Endometrial microvascular endothelial cells (primary cell): ENCODE data around the gene OSBP2. TPM values are rescaled to one million over a fixed set of nuclear protein-coding genes. Genes with fewer than 3 reads are reported as not detected.

Experiments
- in situ Hi-C: cut with HindIII; loops from 2 replicates; pipeline ENCODE4 v1.10.0; 2017; ENCODE audit warnings: low sequenced_read_pairs, low pct_unique_long_range_greater_than_20kb; ENCODE audit errors: inconsistent ontology term
- total RNA-seq: library from RNA; depleted of rRNA; stranded (reverse); fragments of >200 nt; gene quantifications from one replicate; pipeline ENCODE4 v1.2.3, GENCODE V29; 2015; ENCODE audit errors: inconsistent ontology term

OSBP2 gene
- total RNA-seq, 1 donor from 2014 or later: 4.9 TPM

DNA sequence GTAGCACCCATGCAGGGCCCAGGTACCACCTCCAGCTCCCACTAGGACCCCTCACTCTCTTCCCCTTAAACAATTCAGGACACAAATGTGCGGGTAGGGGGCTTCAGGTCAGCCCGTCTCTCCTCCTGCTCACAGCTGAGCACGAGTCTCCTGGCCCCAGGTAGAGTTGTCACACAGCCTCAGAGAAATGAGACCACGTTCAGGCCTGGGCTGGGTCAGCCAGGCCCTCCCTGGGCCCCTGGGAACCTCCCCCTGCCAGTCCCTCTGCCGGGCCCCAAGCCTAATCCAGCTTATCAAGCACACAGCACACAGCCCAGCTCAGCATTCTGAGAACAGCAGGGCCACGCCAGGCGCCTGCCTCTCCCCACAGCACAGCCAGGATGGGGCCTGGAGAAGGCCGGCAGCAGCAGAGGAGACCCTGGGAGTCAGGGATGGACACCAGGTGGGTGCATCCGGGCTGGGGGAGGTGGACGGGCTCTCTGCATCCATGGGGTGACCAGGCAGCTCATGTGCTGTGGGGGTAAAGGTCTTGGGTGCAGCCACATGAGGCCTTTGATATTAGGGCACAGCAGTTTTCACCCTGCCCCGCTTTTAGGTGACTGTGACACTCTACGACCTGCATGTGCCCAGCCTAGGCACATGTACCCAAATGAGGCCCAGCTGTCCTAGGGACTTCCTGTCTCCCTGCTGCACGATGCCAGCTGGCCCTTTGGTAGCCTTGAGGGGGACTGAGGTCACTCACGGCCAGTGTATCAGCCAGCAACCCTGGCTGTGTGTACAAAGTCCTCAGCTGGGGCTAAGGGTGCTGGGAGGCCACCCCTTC lies 186.9 kb downstream of the OSBP2 start:
- in situ Hi-C loops: no loop called here

DNA sequence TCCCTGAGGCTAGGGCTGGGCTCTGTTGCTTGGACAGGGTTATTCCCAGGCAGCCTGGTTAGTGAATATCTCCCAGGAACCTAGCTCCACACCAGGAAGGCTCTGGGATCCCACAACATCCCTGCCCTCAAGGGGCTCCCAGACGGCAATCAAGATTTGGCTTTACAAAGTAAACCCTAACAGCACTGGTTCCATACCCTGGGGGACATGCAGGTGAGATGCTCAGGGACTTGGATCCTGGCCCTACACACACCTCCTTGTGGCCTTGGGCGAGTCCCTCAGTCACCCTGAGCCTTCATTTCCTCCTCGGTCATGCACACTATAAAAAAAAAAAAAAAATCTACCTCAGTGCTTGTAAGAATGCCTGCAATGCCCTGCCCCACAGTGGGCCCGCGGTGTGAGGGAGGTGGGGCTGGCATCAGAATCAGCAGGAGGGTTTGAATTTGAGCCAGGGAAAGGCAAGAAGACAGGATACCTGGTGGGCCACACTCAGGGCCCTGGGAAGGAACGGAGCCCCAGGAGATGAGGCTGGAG lies 187.6 kb downstream of the OSBP2 start:
- in situ Hi-C loops: no loop called here

DNA sequence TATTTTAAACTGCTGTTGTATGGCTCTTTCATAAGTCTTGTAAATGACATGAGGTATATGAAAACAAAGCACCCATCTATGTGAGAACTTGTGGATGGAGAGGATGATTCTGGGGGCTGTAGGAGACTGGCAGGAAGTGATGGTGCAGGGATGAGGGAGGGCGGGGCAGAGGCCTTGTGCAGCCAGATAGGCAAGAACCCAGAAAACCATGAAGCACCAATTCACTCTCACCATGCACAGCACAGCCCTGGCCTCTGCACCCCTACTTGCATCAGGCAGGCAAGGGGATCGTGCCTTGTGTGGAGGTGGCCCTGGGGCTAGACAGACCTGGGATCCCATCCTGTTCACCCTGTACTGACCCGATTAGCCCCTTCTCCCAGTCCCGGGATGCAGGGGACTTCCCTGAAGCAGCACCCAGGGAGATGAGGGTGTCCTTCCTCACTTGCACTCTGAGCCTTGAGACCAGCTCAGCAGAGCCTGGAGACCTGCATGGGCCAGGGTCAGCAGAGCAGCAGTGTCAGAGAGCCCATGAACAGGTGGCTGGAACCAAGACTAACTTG lies 188.4 kb downstream of the OSBP2 start:
- in situ Hi-C loops: no loop called here

DNA sequence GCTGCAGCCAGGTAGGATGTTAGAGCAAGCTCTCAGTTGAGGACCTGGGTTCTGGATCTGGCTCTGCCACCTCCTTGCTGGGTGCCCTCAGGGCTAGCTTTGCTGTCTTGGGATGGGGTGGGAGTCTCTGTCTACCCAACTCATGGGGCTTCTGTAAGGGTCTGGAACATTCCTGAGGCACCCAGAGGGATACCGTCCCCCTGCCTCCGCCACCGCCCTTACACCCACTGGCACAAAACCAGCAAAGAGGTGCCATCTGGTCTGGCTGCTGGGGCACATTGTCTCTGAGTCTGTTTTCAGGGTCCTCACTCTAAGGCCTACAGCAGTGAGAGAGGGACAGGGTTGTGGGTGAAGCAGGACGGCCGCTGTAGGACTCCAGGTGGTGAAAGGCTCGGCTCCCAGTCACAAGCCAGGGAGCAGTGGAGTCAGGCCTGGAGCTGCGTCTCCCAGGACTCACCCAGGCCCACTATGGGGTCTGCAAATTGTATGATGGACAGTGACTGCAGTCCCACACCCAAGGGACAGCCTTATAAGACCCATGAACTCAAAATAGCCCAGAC lies 189.0 kb downstream of the OSBP2 start:
- in situ Hi-C loops: no loop called here

DNA sequence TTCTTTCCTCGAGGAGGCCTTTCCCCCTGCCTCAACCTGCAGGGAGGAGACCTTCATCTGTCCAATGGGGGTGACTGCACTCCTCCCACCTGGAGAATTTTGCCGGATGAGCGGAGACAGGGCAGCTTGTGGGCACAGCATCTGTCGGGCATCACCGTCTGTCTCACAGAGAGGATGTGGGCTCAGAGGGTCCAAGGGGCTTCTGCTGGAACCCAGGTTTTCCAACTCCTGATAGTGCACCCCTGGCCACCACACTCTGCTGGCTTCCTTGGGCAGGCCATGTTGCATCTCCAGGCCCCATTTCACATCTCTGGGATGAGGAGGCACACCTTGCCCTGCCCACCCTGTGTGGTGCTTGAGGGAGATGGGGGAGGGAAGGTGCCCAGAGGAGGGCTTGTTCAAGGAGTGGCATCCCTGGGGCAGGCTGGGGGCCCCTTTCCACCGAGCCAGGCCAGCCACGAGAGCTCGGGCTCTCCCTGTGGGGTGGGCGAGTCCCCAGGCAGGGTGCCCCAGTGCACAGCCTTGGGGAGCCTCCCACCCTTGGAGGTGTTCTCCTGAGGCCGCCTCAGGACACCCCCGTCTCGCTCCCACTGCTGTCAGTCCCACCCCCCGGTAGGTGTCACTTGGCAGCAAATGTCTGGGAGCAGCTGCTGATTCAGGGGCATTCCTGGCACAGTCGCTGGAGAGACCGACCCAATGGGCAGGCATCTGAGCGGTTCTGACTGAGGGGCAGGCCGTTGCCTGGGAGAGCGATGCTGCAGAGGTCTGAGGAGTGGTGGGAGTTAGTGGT lies 189.7 kb downstream of the OSBP2 start:
- in situ Hi-C loops: no loop called here

DNA sequence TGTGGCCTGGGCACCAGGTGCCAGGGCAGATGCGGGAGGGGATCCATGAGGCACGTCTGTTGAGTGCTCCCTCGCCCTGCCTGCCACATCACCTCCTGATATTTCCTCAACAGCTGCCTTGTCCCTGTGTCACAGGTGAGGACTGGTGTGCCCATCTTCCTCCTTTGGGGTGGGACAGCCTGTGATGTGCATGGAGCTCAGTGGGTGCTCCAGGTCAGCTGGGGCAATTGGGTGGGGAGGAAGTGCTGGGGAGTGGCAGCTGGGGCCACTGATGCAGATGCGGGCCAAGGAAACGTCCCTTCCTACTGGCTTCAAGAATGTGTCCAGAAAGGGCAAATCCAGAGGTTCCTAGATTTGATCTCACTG lies 190.3 kb downstream of the OSBP2 start:
- in situ Hi-C loops: no loop called here

DNA sequence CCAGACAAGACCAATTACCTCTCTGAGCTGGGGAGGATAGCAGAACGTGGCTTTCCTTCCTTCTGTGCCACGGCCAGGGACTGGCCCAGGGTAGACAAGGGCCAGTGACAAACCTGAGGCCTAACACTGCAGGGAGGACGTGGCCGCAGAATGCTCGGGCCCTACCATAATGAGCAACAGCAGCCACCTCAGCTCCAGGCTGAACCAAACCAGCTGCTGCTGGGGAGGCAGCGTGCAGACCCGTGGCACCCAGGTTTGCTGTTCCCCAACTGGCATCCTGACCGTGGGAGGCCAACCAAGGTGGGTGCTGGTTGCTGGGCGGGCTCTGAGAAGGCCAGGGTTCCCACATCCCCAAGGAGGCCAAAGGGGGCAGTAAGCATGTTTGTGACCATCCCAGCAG lies 190.9 kb downstream of the OSBP2 start:
- in situ Hi-C loops: no loop called here

DNA sequence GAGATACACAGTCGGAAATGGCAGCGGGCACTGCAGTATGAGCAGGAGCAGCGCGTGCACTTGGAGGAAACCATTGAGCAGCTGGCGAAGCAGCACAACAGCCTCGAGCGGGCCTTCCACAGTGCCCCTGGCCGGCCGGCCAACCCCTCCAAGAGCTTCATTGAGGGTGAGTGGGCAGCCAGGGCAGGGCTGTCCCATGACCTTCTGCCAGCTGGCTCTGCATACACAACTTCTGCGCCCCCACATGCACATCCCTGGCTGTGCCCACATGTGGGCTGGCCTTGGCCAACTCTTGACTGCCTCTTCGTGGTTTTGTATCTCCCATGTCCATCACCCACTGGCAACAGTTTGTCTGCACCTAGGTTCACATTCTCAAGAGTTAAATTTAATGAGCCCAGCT lies 192.8 kb downstream of the OSBP2 start:
- in situ Hi-C loops: no loop called here

DNA sequence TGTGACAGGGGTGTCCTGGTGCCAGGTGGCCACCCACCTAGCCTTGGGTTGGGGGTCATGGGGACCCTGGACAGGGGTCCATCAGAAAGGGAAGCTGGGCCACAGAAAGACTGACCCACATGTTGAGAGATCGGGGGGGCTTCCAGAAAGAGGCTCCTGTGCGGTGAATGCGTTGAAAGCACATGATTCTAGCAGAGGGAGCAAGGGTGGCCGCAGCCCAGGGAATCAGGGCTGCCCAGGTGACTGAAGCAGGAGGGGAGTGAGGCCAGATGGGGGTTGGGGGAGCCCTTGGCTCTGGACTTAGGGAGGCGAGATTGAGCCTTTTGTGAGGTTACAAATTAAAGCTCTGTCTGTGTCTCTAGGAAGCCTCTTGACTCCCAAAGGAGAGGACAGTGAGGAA lies 193.2 kb downstream of the OSBP2 start:
- in situ Hi-C loops: no loop called here

DNA sequence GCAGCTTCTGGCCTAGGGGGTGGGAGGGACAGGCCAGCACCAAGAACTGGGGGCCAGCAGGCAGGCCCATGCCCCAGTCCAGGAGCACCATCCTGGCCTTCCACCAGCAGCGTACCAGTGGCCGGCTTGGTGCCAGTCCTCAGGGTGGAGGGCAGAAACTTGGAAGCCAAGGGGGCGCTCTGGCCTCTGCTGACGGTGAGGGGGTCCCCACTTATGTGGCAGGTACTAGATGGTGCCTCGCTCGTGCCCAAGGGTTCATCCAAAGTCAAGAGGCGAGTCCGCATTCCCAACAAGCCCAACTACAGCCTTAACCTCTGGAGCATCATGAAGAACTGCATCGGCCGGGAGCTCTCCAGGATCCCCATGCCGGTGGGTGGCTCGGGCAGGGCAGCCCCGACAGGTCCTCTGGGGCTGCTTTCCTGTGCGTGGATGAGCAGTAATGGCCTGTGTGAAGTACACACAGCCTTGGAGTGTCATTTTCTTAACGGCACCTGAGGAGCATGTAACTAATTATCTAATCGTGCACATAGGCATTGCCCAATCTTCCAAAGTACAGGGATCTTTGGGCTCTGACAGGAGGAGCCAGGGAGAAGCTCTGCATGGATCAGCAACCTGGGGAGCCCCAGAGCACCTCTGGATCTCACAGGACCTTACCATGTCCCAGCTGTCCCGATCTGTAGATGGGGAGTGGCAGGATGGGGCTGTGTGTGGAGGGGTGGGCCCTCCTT lies 194.8 kb downstream of the OSBP2 start:
- in situ Hi-C loops: no loop called here

DNA sequence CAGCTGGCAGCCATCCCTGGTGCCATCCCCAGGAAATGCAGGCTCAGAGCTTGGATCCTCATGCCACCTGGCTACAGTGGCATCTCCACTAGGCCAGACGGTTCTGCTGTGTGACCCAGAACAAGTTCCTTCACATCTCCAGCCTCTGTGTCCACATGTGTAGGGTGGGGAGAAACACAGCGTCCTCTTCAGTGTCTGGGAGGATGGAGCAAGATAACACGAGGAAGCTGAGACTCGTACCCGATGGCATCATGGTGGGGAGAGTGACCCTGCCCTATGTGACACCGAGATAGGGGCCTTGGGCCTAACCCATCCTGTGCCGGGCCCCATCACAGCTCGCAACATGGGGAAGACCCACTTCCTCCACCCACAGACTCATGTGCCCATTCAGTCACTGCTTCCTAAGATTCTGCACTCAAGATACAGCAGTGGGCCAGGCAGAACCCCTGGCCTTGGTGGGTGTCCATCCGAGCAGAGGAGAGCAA lies 195.4 kb downstream of the OSBP2 start:
- in situ Hi-C loops: no loop called here

DNA sequence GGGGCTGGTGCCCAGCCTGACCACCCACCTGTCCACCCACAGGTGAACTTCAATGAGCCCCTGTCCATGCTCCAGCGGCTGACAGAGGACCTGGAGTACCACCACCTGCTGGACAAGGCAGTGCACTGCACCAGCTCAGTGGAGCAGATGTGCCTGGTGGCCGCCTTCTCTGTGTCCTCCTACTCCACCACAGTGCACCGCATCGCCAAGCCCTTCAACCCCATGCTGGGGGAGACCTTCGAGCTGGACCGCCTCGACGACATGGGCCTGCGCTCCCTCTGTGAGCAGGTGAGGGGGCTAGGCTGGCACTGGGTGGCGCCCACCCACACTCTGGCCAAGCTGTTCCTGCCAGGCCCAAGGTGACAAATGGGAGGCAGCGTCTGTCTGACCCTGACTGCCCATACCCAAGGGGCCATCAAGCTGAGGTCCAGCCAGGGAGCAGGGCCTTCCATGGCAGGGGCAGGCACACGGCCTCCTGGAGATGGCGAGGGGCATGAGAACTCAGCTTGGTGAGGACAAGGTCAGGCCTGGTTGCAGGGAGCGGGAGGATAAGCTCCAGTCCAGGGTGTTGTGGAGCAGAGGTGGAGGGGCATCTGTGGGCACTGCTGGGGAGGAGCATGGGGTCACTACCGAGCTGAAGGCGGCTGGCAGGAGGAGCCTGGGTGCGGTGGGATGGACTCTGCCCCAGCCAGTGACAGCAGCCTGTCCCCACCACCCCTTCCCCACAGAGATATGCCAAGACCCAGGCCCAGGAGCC lies 196.2 kb downstream of the OSBP2 start:
- in situ Hi-C loops: no loop called here

DNA sequence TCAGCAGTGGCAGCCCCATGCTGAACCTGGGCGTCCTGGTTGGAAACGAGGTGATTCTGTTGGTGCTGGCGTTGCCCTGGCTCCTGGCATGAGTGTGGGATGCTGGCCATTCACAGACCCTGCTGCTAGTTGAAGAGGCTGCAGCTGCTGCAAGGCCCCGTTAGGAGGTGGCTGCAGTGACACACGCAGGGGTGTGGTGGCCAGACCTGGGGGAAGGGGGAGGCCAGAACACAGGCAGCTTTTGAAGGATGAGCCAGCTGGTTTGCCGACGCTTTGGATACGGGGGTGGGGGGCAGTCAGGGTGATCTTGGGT lies 196.7 kb downstream of the OSBP2 start:
- in situ Hi-C loops: no loop called here

DNA sequence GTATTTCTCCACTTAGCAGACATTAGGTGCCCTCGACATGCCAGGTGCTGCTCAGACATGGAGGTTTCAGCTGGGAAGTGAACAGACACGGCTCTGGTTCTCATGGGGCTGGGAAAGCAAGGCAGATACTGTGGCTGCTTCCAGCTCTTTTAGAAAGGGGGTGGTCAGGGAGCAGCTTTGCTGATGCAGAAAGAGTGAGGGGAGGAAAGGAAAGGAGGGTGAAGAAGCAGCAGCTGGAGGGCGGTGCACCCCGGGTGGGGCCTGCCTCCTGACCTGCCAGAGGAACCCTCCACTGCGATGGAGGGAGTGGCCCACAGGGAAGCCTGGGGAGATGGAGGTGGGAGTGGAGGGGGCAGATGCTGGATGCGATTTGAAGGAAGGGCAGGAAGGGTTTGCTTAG lies 197.1 kb downstream of the OSBP2 start:
- in situ Hi-C loops: no loop called here

DNA sequence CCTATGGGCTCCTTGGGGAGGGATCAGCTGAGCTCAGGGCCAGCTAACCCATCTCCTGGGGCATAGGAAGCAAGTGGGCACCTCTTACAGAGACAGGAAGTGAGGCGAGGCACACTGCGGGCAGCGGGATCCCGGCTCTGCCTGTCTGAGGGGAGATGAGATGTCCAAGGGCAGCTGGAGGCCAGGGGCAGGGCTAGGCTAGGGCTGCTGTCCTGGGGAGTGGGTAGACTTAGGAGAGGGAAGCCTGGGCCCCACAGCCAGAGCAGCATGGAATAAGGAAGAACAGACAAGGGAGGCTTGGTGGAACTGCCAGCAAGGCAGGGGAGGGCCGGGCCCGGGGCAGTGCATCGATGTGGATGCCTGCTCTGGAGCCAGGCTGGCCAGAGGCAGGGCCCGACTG lies 197.6 kb downstream of the OSBP2 start:
- in situ Hi-C loops: no loop called here

DNA sequence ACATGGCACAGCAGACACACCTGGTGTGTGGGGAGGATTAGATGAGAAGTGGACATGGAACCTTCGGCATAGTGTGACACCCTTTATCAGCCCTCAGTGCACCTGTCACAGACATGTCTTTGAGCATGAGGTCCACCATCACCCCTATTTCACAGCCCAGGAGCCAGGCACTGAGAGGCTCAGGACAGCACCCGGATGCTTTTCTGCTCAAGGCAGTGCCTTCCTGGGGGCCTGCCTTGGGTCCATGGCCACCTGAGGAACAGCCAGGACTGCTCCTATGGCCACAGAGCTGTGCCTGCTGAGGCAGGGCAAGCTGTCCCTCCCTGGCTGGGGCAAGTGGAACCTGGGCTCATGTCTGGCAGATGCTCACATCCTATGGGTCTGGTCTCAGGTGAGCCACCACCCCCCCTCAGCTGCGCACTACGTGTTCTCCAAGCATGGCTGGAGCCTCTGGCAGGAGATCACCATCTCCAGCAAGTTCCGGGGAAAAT lies 198.1 kb downstream of the OSBP2 start:
- in situ Hi-C loops: no loop called here

DNA sequence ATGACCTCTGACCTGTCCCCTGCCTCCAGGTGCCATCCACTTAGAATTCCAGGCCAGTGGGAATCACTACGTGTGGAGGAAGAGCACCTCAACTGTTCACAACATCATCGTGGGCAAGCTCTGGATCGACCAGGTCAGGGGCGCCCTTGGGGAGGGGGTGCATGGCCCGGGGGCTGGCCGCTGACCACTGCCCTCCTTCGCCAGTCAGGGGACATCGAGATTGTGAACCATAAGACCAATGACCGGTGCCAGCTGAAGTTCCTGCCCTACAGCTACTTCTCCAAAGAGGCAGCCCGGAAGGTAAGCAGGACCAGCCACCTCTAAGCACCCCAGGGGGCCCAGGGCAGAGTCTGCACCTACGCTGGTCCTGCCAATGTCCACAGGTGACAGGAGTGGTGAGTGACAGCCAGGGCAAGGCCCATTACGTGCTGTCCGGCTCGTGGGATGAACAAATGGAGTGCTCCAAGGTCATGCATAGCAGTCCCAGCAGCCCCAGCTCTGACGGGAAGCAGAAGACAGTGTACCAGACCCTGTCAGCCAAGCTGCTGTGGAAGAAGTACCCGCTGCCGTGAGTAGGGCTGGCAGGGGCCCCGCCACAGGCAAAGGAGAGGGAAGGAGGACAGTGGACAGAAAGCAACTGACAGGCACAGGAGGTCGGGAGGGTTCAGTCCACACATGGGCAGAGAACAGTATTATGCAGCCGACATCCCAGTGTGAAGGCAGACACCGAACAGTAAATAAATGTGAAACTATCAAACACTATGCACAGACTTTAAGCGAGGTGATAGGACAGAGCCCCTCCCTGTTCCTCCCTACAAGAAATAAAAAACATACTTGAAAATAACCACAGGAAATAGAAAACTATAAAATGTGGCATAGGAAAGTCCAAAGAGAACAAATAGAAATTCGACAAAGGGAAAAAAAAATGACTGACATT lies 199.0 kb downstream of the OSBP2 start:
- in situ Hi-C loops: no loop called here
